HL-60 (cell line): ENCODE data around the gene TTI1.

Experiments used
- DNase-seq, 2 experiments: peaks; one replicate each; pipeline ENCODE4 v3.0.0-alpha.2; 2010 to 2020; ENCODE audit warnings: low read depth in 1 of 2, low spot score in 1 of 2
- H3K27ac ChIP-seq: fragments of 250-450 bp; sonication (Bioruptor Pico); replicated peaks from 2 replicates; pipeline ENCODE4 v1.5.1; 2020; ENCODE audit warnings: mild to moderate bottlenecking, moderate library complexity
- H3K27me3 ChIP-seq: fragments of 250-450 bp; sonication (Bioruptor Pico); 2 replicates; pipeline ENCODE4 v1.5.1; 2021; ENCODE audit warnings: mild to moderate bottlenecking, moderate library complexity; ENCODE audit not compliant: insufficient read depth, poor library complexity, severe bottlenecking
- H3K4me3 ChIP-seq: replicated peaks from 2 replicates; pipeline ENCODE4 v1.5.1; 2011; ENCODE audit warnings: mild to moderate bottlenecking, control low read depth, low read length; ENCODE audit not compliant: insufficient read depth
- GABPA ChIP-seq: IDR thresholded peaks from 2 replicates; pipeline ENCODE4 v1.6.1; 2012; ENCODE audit warnings: low read depth
- POLR2AphosphoS5 ChIP-seq: IDR thresholded peaks from 2 replicates; pipeline ENCODE4 v1.6.1; 2012; ENCODE audit warnings: low read depth
- SPI1 ChIP-seq: IDR thresholded peaks from 2 replicates; pipeline ENCODE4 v1.6.1; 2012; ENCODE audit warnings: low read depth, mild to moderate bottlenecking, borderline replicate concordance
- TF ChIP-seq, protein P1 (sequence below): IDR thresholded peaks from 2 replicates; pipeline ENCODE4 v1.6.1; 2012; ENCODE audit warnings: low read depth; ENCODE audit not compliant: insufficient replicate concordance
- TF ChIP-seq, protein P2 (sequence below): IDR thresholded peaks from one replicate; pipeline ENCODE4 v1.5.1; 2011; ENCODE audit warnings: low read length, control low read depth, inconsistent platforms; ENCODE audit not compliant: insufficient read depth

TTI1 gene

DNA sequence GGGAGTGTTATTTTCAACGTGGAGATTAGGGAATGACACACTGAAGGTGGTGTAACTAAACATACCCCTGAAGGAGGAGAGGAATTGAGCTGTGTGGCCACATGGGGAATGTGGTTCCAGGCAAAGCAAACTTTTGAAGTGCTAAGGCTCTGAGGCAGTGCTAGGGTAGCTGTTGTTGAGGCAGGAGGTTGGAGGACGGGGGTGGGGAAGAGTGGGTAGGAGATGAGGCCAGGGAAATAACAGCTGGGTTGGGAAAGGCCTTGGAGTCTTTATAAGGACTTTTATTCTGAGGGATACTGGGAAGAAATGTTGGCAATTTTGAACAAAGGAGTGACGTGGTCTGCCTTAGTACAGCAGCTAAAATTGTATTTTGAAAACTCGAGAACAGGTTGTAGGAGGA is 13.3 kb upstream of the TTI1 start:
- TF ChIP-seq GABPA, result no peak
- TF ChIP-seq, protein P1, sequence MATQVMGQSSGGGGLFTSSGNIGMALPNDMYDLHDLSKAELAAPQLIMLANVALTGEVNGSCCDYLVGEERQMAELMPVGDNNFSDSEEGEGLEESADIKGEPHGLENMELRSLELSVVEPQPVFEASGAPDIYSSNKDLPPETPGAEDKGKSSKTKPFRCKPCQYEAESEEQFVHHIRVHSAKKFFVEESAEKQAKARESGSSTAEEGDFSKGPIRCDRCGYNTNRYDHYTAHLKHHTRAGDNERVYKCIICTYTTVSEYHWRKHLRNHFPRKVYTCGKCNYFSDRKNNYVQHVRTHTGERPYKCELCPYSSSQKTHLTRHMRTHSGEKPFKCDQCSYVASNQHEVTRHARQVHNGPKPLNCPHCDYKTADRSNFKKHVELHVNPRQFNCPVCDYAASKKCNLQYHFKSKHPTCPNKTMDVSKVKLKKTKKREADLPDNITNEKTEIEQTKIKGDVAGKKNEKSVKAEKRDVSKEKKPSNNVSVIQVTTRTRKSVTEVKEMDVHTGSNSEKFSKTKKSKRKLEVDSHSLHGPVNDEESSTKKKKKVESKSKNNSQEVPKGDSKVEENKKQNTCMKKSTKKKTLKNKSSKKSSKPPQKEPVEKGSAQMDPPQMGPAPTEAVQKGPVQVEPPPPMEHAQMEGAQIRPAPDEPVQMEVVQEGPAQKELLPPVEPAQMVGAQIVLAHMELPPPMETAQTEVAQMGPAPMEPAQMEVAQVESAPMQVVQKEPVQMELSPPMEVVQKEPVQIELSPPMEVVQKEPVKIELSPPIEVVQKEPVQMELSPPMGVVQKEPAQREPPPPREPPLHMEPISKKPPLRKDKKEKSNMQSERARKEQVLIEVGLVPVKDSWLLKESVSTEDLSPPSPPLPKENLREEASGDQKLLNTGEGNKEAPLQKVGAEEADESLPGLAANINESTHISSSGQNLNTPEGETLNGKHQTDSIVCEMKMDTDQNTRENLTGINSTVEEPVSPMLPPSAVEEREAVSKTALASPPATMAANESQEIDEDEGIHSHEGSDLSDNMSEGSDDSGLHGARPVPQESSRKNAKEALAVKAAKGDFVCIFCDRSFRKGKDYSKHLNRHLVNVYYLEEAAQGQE, result no peak
- TF ChIP-seq POLR2AphosphoS5, result no peak
- TF ChIP-seq SPI1, result no peak
- TF ChIP-seq, protein P2, sequence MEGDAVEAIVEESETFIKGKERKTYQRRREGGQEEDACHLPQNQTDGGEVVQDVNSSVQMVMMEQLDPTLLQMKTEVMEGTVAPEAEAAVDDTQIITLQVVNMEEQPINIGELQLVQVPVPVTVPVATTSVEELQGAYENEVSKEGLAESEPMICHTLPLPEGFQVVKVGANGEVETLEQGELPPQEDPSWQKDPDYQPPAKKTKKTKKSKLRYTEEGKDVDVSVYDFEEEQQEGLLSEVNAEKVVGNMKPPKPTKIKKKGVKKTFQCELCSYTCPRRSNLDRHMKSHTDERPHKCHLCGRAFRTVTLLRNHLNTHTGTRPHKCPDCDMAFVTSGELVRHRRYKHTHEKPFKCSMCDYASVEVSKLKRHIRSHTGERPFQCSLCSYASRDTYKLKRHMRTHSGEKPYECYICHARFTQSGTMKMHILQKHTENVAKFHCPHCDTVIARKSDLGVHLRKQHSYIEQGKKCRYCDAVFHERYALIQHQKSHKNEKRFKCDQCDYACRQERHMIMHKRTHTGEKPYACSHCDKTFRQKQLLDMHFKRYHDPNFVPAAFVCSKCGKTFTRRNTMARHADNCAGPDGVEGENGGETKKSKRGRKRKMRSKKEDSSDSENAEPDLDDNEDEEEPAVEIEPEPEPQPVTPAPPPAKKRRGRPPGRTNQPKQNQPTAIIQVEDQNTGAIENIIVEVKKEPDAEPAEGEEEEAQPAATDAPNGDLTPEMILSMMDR, result no peak
- Histone ChIP-seq H3K27me3 (no peaks in the 10 kb centered on the region), H3K27ac (no peak overlapping the region), H3K4me3 (no peak overlapping the region)
- no peak for DNase-seq

DNA sequence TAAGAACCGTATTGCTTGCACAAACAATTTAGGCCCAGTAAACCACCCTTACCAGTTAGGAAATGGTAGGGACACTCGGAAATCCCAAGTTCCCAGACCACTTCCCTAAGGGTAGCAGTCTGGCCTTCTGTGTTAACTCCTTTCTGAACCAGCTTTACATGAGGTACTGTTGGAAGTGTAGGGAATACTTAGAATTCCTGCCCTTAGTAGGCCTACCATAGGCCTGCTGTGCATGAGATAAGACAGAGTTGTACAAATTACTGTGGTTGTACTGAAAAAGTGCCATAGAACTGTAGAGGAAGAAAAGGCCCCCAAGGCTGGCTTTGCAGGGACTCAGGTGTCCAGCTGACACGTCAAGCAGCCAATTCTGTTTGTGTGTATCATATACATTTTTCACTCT is 11.4 kb upstream of the TTI1 start:
- DNase-seq, result no peak
- Histone ChIP-seq H3K27ac (no peak overlapping the region), H3K27me3 (no peaks in the 10 kb centered on the region), H3K4me3 (no peak overlapping the region)
- TF ChIP-seq POLR2AphosphoS5 (no peak), GABPA (no peak), SPI1 (no peak)
- TF ChIP-seq, protein P2, result no peak
- TF ChIP-seq, protein P1, result no peak

DNA sequence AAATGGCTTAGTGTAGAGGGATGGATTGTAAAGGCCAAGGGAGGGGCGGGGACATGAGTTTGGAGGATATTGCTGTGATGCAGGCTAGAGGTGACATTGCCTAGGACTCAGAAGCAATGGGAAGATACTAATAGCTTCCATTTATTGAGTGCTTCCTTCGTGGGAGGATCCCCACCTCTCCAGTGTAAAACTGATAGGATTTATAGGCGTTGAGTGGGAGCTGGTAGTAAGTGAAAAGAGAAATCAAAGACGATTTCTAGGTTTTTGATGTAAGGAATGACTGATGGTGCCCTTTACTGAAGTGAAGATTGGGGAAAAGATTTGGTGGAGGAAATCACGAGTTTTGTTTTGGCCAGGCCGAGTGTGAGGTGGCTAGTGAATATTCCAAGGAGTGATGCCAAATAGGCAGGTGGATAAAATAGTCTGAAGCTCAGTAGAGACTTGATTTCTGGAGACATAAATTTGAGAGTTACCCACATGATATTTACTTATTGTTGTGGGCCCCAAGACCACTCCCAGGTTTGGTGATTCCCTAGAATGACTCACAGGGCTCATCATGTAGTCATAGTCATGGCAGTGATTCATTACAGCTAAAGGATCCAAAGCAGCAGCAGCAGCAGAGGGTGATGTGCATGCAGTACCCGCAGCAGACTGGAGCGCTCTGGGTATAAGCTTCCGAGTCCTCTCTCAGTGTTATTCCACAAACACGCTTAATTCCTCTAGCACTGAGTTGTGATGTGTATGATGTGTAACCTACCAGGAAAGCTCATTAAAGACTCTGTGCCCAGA is 10.4 kb upstream of the TTI1 start:
- no peak for TF ChIP-seq GABPA
- no peak for TF ChIP-seq POLR2AphosphoS5
- TF ChIP-seq, protein P1, result no peak
- TF ChIP-seq SPI1, result no peak
- TF ChIP-seq, protein P2, result no peak
- DNase-seq, result no peak
- Histone ChIP-seq H3K27ac (no peak overlapping the region), H3K4me3 (no peak overlapping the region), H3K27me3 (no peaks in the 10 kb centered on the region)
